OCI-LY7 (cell line): ENCODE results near the gene TMEM81.

ENCODE experiments used
- EZH2phosphoT487 ChIP-seq: fragments of 200-600 bp; sonication (generic); IDR thresholded peaks from 2 replicates; pipeline ENCODE4 v1.6.1; 2018; ENCODE audit warnings: low read depth, borderline replicate concordance, mild to moderate bottlenecking, mixed run types, antibody characterized with exemption, low read length, moderate library complexity, mixed read lengths
- TF ChIP-seq, protein P1 (sequence below): fragments of 200-600 bp; sonication (generic); conservative IDR thresholded peaks from 2 replicates; pipeline ENCODE4 v1.5.1; 2014; ENCODE audit warnings: mild to moderate bottlenecking, antibody characterized with exemption, low read length, moderate library complexity, mixed read lengths

GRCh38 chr1:205041998-205042910, 42.0 kb downstream of the TMEM81 start:
- TF ChIP-seq, protein P1, sequence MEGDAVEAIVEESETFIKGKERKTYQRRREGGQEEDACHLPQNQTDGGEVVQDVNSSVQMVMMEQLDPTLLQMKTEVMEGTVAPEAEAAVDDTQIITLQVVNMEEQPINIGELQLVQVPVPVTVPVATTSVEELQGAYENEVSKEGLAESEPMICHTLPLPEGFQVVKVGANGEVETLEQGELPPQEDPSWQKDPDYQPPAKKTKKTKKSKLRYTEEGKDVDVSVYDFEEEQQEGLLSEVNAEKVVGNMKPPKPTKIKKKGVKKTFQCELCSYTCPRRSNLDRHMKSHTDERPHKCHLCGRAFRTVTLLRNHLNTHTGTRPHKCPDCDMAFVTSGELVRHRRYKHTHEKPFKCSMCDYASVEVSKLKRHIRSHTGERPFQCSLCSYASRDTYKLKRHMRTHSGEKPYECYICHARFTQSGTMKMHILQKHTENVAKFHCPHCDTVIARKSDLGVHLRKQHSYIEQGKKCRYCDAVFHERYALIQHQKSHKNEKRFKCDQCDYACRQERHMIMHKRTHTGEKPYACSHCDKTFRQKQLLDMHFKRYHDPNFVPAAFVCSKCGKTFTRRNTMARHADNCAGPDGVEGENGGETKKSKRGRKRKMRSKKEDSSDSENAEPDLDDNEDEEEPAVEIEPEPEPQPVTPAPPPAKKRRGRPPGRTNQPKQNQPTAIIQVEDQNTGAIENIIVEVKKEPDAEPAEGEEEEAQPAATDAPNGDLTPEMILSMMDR: no peak
- no peak for TF ChIP-seq EZH2phosphoT487
